ENCODE data around the gene DUS4L. TPM values are rescaled to one million over a fixed set of nuclear protein-coding genes. Genes with fewer than 3 reads are reported as not detected.
"Not testable (repeated sequence)": the region's sequence is repeated elsewhere in the genome, so short reads cannot be mapped to it uniquely, and the experiment has no call there.

DUS4L gene
- total and polyA plus RNA-seq, 7 experiments from 2014 or later, result 7.5 to 14.1 (median 10.4) TPM

GRCh38 chr7:107537228-107537627, 26.5 kb upstream of the DUS4L start:
- H3K27me3 Mint-ChIP-seq; ATAC-seq; H3K4me1 ChIP-seq (ENCODE audit: control insufficient read depth in 2 of 2, insufficient read depth in 2 of 2, low read length in 2 of 2); H3K27ac ChIP-seq (ENCODE audit: low read depth, low read length); CTCF ChIA-PET; H3K27me3 ChIP-seq (ENCODE audit: control insufficient read depth in 2 of 2, insufficient read depth in 2 of 2, low read length in 2 of 2); POLR2A ChIA-PET; intact Hi-C loops (cut with micrococcal nuclease); H3K9me3 ChIP-seq (ENCODE audit: control insufficient read depth in 2 of 3, low read length in 3 of 3); H3K4me3 ChIP-seq (ENCODE audit: low read length); DNase-seq; H3K4me3 Mint-ChIP-seq; H3K36me3 ChIP-seq (ENCODE audit: control insufficient read depth in 2 of 3, insufficient read depth in 3 of 3, low read length in 3 of 3): not testable (repeated sequence)
- Mint-ChIP-seq H3K27ac (peak overlapping the region in 1 of 9 donors; percentile 74), H3K4me1 (peaks cover 21 to 51% (median 46%) of the 10 kb centered on the region in 7 donors), H3K9me3 (peaks cover 0 to 27% (median 6%) of the 10 kb centered on the region in 11 donors), H3K36me3 (peaks cover 40 to 75% (median 65%) of the 10 kb centered on the region in 5 donors)

- Histone ChIP-seq H3K27me3 (ENCODE audit: control insufficient read depth in 2 of 2, insufficient read depth in 2 of 2, low read length in 2 of 2) (no peaks in the 10 kb centered on the region), H3K27ac (ENCODE audit: low read depth, low read length) (no peak overlapping the region), H3K4me3 (ENCODE audit: low read length) (no peak overlapping the region), H3K36me3 (ENCODE audit: control insufficient read depth in 2 of 3, insufficient read depth in 3 of 3, low read length in 3 of 3) (peaks cover 0 to 15% (median 0%) of the 10 kb centered on the region in 3 experiments), H3K9me3 (ENCODE audit: control insufficient read depth in 2 of 3, low read length in 3 of 3) (no peaks in the 10 kb centered on the region), H3K4me1 (ENCODE audit: control insufficient read depth in 2 of 2, insufficient read depth in 2 of 2, low read length in 2 of 2) (no peaks in the 10 kb centered on the region)
- Mint-ChIP-seq H3K4me1 (peaks cover 19 to 50% (median 45%) of the 10 kb centered on the region in 7 donors), H3K36me3 (peaks cover 42 to 77% (median 70%) of the 10 kb centered on the region in 5 donors), H3K27ac (no peak overlapping the region), H3K27me3 (no peaks in the 10 kb centered on the region), H3K4me3 (no peak overlapping the region), H3K9me3 (peaks cover 0 to 28% (median 6%) of the 10 kb centered on the region in 11 donors)
- no peak for DNase-seq
- intact Hi-C loops (cut with micrococcal nuclease), result no loop called here
- ATAC-seq, result no peak
- CTCF ChIA-PET, result no interaction called here
- POLR2A ChIA-PET, result no interaction called here
Measured at GRCh38 chr7:107538001-107538400, 25.8 kb upstream of the DUS4L start.

GRCh38 chr7:107543338-107543993, 20.3 kb upstream of the DUS4L start:
- Histone ChIP-seq H3K4me1 (ENCODE audit: control insufficient read depth in 2 of 2, insufficient read depth in 2 of 2, low read length in 2 of 2) (no peaks in the 10 kb centered on the region), H3K9me3 (ENCODE audit: control insufficient read depth in 2 of 3, low read length in 3 of 3) (no peaks in the 10 kb centered on the region), H3K4me3 (ENCODE audit: low read length) (no peak overlapping the region), H3K36me3 (ENCODE audit: control insufficient read depth in 2 of 3, insufficient read depth in 3 of 3, low read length in 3 of 3) (peaks cover 0 to 53% (median 5%) of the 10 kb centered on the region in 3 experiments), H3K27me3 (ENCODE audit: control insufficient read depth in 2 of 2, insufficient read depth in 2 of 2, low read length in 2 of 2) (no peaks in the 10 kb centered on the region), H3K27ac (ENCODE audit: low read depth, low read length) (no peak overlapping the region)
- H3K27ac Mint-ChIP-seq, result peak overlapping the region in 1 of 9 donors; percentile 3
- ATAC-seq (peak; percentile 27), DNase-seq (no peak)
- peaks cover 0 to 34% (median 21%) of the 10 kb centered on the region in 11 donors for H3K9me3 Mint-ChIP-seq
- H3K4me3 Mint-ChIP-seq, result no peak overlapping the region
- ChIA-PET POLR2A (no interaction called here), CTCF (no interaction called here)
- H3K36me3 Mint-ChIP-seq, result peaks cover 35 to 71% (median 66%) of the 10 kb centered on the region in 5 donors
- H3K27me3 Mint-ChIP-seq, result no peaks in the 10 kb centered on the region
- peaks cover 0 to 17% (median 15%) of the 10 kb centered on the region in 7 donors for H3K4me1 Mint-ChIP-seq
- intact Hi-C loops (cut with micrococcal nuclease), result no loop called here

GRCh38 chr7:107544848-107545591, 18.8 kb upstream of the DUS4L start:
- no peak overlapping the region for H3K27ac ChIP-seq (ENCODE audit: low read depth, low read length)
- POLR2A ChIA-PET, result no interaction called here
- peak overlapping the region in 1 of 10 donors; percentile 2 for H3K4me3 Mint-ChIP-seq
- H3K27me3 ChIP-seq (ENCODE audit: control insufficient read depth in 2 of 2, insufficient read depth in 2 of 2, low read length in 2 of 2), result no peaks in the 10 kb centered on the region
- H3K9me3 ChIP-seq (ENCODE audit: control insufficient read depth in 2 of 3, low read length in 3 of 3), result no peaks in the 10 kb centered on the region
- H3K4me1 Mint-ChIP-seq, result peaks cover 2 to 19% (median 12%) of the 10 kb centered on the region in 7 donors
- DNase-seq (no peak), ATAC-seq (no peak)
- no peak overlapping the region for H3K4me3 ChIP-seq (ENCODE audit: low read length)
- intact Hi-C loops (cut with micrococcal nuclease), result no loop called here
- H3K27me3 Mint-ChIP-seq, result no peaks in the 10 kb centered on the region
- H3K9me3 Mint-ChIP-seq, result peaks cover 0 to 34% (median 21%) of the 10 kb centered on the region in 11 donors
- peaks cover 0 to 52% (median 5%) of the 10 kb centered on the region in 3 experiments for H3K36me3 ChIP-seq (ENCODE audit: control insufficient read depth in 2 of 3, insufficient read depth in 3 of 3, low read length in 3 of 3)
- CTCF ChIA-PET, result no interaction called here
- peak overlapping the region in 1 of 9 donors; percentile 9 for H3K27ac Mint-ChIP-seq
- H3K4me1 ChIP-seq (ENCODE audit: control insufficient read depth in 2 of 2, insufficient read depth in 2 of 2, low read length in 2 of 2), result no peaks in the 10 kb centered on the region
- H3K36me3 Mint-ChIP-seq, result peaks cover 27 to 75% (median 67%) of the 10 kb centered on the region in 5 donors

GRCh38 chr7:107551936-107552335, 11.8 kb upstream of the DUS4L start:
- Mint-ChIP-seq H3K27me3 (no peaks in the 10 kb centered on the region), H3K4me3 (peak overlapping the region in 1 of 10 donors; percentile 5), H3K9me3 (peaks cover 0 to 8% (median 4%) of the 10 kb centered on the region in 11 donors), H3K36me3 (peaks cover 9 to 82% (median 64%) of the 10 kb centered on the region in 5 donors), H3K4me1 (peaks cover 26 to 66% (median 51%) of the 10 kb centered on the region in 7 donors), H3K27ac (peak overlapping the region in 1 of 9 donors; percentile 63)
- no peaks in the 10 kb centered on the region for H3K9me3 ChIP-seq (ENCODE audit: control insufficient read depth in 2 of 3, low read length in 3 of 3)
- intact Hi-C loops (cut with micrococcal nuclease), result no loop called here
- peaks cover 0 to 48% (median 8%) of the 10 kb centered on the region in 3 experiments for H3K36me3 ChIP-seq (ENCODE audit: control insufficient read depth in 2 of 3, insufficient read depth in 3 of 3, low read length in 3 of 3)
- no peak overlapping the region for H3K4me3 ChIP-seq (ENCODE audit: low read length)
- DNase-seq (no peak), ATAC-seq (no peak)
- H3K4me1 ChIP-seq (ENCODE audit: control insufficient read depth in 2 of 2, insufficient read depth in 2 of 2, low read length in 2 of 2), result peaks cover 5 to 17% of the 10 kb centered on the region in 2 donors
- POLR2A ChIA-PET, result no interaction called here
- CTCF ChIA-PET, result no interaction called here
- H3K27ac ChIP-seq (ENCODE audit: low read depth, low read length), result no peak overlapping the region
- no peaks in the 10 kb centered on the region for H3K27me3 ChIP-seq (ENCODE audit: control insufficient read depth in 2 of 2, insufficient read depth in 2 of 2, low read length in 2 of 2)

GRCh38 chr7:107555893-107556292, 7.9 kb upstream of the DUS4L start:
- DNase-seq (no peak), ATAC-seq (no peak)
- Mint-ChIP-seq H3K9me3 (peaks cover 0 to 1% (median 0%) of the 10 kb centered on the region in 11 donors), H3K4me3 (no peak overlapping the region), H3K27ac (peak overlapping the region in 1 of 9 donors; percentile 25), H3K36me3 (peaks cover 0 to 53% (median 37%) of the 10 kb centered on the region in 5 donors), H3K27me3 (no peaks in the 10 kb centered on the region), H3K4me1 (peaks cover 32 to 68% (median 60%) of the 10 kb centered on the region in 7 donors)
- ChIA-PET POLR2A (interaction anchor here (0.7 kb wide), 1 partner anchor 357 kb away, joined by 4 read pairs; no protein-coding TSS in a partner anchor), CTCF (no interaction called here)
- intact Hi-C loops (cut with micrococcal nuclease), result no loop called here
- Histone ChIP-seq H3K4me3 (ENCODE audit: low read length) (no peak overlapping the region), H3K4me1 (ENCODE audit: control insufficient read depth in 2 of 2, insufficient read depth in 2 of 2, low read length in 2 of 2) (peaks cover 19 to 36% of the 10 kb centered on the region in 2 donors), H3K36me3 (ENCODE audit: control insufficient read depth in 2 of 3, insufficient read depth in 3 of 3, low read length in 3 of 3) (peaks cover 0 to 42% (median 8%) of the 10 kb centered on the region in 3 experiments), H3K9me3 (ENCODE audit: control insufficient read depth in 2 of 3, low read length in 3 of 3) (no peaks in the 10 kb centered on the region), H3K27ac (ENCODE audit: low read depth, low read length) (no peak overlapping the region), H3K27me3 (ENCODE audit: control insufficient read depth in 2 of 2, insufficient read depth in 2 of 2, low read length in 2 of 2) (no peaks in the 10 kb centered on the region)

Data from naive thymus-derived CD4-positive, alpha-beta T cell (primary cell).